ENCODE results near the gene CDH8. TPM values are rescaled to one million over a fixed set of nuclear protein-coding genes. Genes with fewer than 3 reads are reported as not detected.

Gene CDH8
- total and polyA plus RNA-seq, 4 donors: 0.09 TPM; not detected in 3

DNA sequence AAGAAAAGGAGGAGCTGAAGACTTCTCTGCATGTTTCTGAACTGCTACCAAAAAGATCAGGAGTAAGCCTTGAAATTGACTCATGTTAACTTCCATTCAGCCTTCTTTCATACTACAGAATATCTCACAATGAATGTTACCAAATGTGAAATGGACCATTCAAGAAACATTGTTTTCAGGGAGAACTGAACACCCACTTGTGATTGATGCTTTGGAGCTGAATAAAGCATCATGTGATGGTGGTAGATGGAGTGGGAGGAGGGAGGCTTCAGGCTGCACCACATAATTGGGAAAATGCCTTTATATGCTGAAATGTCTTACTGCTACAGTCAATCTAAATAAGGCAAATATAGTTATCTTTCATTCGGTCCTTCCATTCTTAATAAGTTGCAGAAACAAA lies 127.8 kb downstream of the CDH8 start (continued):
- TF ChIP-seq, protein P1, sequence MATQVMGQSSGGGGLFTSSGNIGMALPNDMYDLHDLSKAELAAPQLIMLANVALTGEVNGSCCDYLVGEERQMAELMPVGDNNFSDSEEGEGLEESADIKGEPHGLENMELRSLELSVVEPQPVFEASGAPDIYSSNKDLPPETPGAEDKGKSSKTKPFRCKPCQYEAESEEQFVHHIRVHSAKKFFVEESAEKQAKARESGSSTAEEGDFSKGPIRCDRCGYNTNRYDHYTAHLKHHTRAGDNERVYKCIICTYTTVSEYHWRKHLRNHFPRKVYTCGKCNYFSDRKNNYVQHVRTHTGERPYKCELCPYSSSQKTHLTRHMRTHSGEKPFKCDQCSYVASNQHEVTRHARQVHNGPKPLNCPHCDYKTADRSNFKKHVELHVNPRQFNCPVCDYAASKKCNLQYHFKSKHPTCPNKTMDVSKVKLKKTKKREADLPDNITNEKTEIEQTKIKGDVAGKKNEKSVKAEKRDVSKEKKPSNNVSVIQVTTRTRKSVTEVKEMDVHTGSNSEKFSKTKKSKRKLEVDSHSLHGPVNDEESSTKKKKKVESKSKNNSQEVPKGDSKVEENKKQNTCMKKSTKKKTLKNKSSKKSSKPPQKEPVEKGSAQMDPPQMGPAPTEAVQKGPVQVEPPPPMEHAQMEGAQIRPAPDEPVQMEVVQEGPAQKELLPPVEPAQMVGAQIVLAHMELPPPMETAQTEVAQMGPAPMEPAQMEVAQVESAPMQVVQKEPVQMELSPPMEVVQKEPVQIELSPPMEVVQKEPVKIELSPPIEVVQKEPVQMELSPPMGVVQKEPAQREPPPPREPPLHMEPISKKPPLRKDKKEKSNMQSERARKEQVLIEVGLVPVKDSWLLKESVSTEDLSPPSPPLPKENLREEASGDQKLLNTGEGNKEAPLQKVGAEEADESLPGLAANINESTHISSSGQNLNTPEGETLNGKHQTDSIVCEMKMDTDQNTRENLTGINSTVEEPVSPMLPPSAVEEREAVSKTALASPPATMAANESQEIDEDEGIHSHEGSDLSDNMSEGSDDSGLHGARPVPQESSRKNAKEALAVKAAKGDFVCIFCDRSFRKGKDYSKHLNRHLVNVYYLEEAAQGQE (IDR thresholded peaks at IDR 0.05): no peak

DNA sequence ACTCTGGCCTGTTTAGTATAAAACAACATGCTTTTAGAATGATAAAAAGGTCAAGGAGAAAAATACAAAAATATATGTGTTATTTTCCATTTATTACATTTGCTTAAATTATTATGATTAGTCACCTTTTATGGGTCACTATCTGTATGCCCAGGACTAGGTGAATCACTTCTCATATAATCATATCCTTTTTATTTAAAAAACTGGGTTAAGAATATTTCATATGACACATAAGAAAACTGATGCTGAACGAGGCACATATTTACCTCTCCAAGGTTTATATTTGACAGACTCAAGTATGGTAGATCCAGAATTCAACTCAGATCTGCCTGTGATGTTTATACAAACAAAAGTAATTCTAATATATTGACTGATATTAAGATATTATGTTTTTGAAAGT lies 134.5 kb downstream of the CDH8 start:
- Histone ChIP-seq H3K36me3 (ENCODE audit: control insufficient read depth in 4 of 4, insufficient read depth in 3 of 4, low read depth in 1 of 4, low read length in 3 of 4) (no peaks in the 10 kb centered on the region), H3K4me1 (ENCODE audit: control insufficient read depth in 4 of 4, insufficient read depth in 4 of 4, low read length in 3 of 4) (no peaks in the 10 kb centered on the region), H3K27me3 (ENCODE audit: control insufficient read depth in 4 of 4, insufficient read depth in 4 of 4, low read length in 3 of 4) (no peaks in the 10 kb centered on the region), H3K4me3 (ENCODE audit: low read depth in 1 of 3, low read length in 3 of 3) (no peak overlapping the region), H3K9me3 (ENCODE audit: control insufficient read depth in 4 of 4, low read length in 3 of 4) (no peaks in the 10 kb centered on the region), H3K27ac (ENCODE audit: low read depth in 1 of 2, low read length in 2 of 2) (no peak overlapping the region), H3K9ac (ENCODE audit: low read depth in 1 of 2, low read length in 2 of 2) (no peak overlapping the region)
- 69% methylated on average over 1 of the region's 1 CpG for WGBS
- no peak for DNase-seq (ENCODE audit: low spot score)
- TF ChIP-seq YY1 (IDR thresholded peaks at IDR 0.05) (no peak), RAD21 (IDR thresholded peaks at IDR 0.05) (no peak), FOXA1 (IDR thresholded peaks at IDR 0.05) (no peak), FOXA2 (IDR thresholded peaks at IDR 0.05) (no peak), SP1 (IDR thresholded peaks at IDR 0.05) (no peak), GABPA (IDR thresholded peaks at IDR 0.05 in 1 of 2, conservative IDR thresholded peaks at IDR 0.05 in 1 of 2) (no peak), EGR1 (IDR thresholded peaks at IDR 0.05; ENCODE audit: low read depth in 2 of 2) (no peak), NR2F2 (IDR thresholded peaks at IDR 0.05) (no peak), HNF4G (IDR thresholded peaks at IDR 0.05) (no peak), RXRA (IDR thresholded peaks at IDR 0.05) (no peak)
- TF ChIP-seq, protein P1 (IDR thresholded peaks at IDR 0.05): no peak
- TF ChIP-seq, protein P2, sequence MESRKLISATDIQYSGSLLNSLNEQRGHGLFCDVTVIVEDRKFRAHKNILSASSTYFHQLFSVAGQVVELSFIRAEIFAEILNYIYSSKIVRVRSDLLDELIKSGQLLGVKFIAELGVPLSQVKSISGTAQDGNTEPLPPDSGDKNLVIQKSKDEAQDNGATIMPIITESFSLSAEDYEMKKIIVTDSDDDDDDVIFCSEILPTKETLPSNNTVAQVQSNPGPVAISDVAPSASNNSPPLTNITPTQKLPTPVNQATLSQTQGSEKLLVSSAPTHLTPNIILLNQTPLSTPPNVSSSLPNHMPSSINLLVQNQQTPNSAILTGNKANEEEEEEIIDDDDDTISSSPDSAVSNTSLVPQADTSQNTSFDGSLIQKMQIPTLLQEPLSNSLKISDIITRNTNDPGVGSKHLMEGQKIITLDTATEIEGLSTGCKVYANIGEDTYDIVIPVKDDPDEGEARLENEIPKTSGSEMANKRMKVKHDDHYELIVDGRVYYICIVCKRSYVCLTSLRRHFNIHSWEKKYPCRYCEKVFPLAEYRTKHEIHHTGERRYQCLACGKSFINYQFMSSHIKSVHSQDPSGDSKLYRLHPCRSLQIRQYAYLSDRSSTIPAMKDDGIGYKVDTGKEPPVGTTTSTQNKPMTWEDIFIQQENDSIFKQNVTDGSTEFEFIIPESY (IDR thresholded peaks at IDR 0.05): no peak

DNA sequence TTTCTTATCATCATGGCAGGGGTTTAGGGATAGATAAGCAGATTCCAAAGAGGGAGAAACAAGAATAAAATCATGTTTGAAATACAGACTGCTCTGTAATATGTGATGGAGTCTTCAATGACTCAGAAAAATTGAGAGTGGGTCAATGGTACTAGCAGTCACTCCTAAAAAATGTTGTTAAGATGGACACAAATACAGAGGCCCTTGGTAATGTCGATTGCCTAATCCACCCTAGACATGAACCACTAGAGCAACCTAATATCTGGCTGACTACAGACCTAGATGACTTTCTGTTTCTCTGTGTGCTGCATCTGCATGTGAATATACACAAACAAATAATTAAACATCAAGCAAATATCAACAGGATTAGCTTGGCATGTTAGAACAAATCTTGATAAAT lies 135.8 kb downstream of the CDH8 start:
- TF ChIP-seq NR2F2 (IDR thresholded peaks at IDR 0.05) (no peak), GABPA (IDR thresholded peaks at IDR 0.05 in 1 of 2, conservative IDR thresholded peaks at IDR 0.05 in 1 of 2) (no peak), RAD21 (IDR thresholded peaks at IDR 0.05) (no peak), JUND (IDR thresholded peaks at IDR 0.05) (no peak)
- H3K9ac ChIP-seq (ENCODE audit: low read depth in 1 of 2, low read length in 2 of 2): no peak overlapping the region
- no peak for DNase-seq (ENCODE audit: low spot score)
- WGBS: 74% methylated on average over 1 of the region's 1 CpG
- H3K27me3 ChIP-seq (ENCODE audit: control insufficient read depth in 4 of 4, insufficient read depth in 4 of 4, low read length in 3 of 4): no peaks in the 10 kb centered on the region
- H3K4me3 ChIP-seq (ENCODE audit: low read depth in 1 of 3, low read length in 3 of 3): no peak overlapping the region
- no peaks in the 10 kb centered on the region for H3K36me3 ChIP-seq (ENCODE audit: control insufficient read depth in 4 of 4, insufficient read depth in 3 of 4, low read depth in 1 of 4, low read length in 3 of 4)
- no peak overlapping the region for H3K27ac ChIP-seq (ENCODE audit: low read depth in 1 of 2, low read length in 2 of 2)
- no peaks in the 10 kb centered on the region for H3K4me1 ChIP-seq (ENCODE audit: control insufficient read depth in 4 of 4, insufficient read depth in 4 of 4, low read length in 3 of 4)
- no peaks in the 10 kb centered on the region for H3K9me3 ChIP-seq (ENCODE audit: control insufficient read depth in 4 of 4, low read length in 3 of 4)
